Stimulated activated CD4-positive, alpha-beta T cell treated with anti-CD3 and anti-CD28 coated beads, Interleukin-4, amount 100 ng/mL, for 48 hours (primary cell): ENCODE results near the gene NBPF1.
"Not testable (repeated sequence)": the region's sequence is repeated elsewhere in the genome, so short reads cannot be mapped to it uniquely, and the experiment has no call there.

Experiments
- DNase-seq, 2 donors: peaks; one replicate each; pipeline ENCODE4 v3.0.0-alpha.2; 2020; ENCODE audit warnings: low read depth in 2 of 2

Gene NBPF1

DNA sequence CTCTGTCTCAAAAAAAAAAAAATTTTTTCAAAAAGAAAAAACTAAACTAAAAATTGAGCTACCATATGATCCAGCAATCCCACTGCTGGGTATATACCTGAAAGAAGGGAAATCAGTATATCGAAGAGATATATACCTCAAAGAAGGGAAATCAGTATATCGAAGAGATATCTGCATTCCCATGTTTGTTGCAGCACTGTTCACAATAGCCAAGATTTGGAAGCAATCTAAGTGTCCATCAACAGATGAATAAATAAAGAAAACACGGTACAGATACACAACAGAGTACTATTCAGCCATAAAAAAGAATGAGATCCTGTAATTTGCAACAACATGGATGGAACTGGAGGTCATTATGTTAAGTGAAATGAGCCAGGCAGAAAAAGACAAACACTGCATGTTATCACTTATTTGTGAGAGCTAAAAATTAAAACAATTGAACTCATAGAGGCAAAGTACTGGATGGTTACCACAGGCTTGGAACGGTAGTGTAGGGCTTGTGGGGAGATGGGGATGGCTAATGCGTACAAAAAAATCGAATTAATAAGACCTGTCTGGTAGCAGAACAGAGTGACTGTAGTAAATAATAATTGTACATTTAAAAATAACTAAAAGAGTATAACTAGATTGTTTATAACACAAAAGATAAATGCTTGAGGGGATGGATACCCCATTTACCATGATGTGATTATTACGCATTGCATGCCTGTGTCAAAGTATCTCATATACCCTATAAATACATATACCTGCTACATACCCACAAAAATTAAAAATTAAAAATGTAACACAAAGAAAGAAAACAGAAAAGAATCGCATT, 28.0 kb upstream of the NBPF1 start:
- not testable (repeated sequence) for DNase-seq

DNA sequence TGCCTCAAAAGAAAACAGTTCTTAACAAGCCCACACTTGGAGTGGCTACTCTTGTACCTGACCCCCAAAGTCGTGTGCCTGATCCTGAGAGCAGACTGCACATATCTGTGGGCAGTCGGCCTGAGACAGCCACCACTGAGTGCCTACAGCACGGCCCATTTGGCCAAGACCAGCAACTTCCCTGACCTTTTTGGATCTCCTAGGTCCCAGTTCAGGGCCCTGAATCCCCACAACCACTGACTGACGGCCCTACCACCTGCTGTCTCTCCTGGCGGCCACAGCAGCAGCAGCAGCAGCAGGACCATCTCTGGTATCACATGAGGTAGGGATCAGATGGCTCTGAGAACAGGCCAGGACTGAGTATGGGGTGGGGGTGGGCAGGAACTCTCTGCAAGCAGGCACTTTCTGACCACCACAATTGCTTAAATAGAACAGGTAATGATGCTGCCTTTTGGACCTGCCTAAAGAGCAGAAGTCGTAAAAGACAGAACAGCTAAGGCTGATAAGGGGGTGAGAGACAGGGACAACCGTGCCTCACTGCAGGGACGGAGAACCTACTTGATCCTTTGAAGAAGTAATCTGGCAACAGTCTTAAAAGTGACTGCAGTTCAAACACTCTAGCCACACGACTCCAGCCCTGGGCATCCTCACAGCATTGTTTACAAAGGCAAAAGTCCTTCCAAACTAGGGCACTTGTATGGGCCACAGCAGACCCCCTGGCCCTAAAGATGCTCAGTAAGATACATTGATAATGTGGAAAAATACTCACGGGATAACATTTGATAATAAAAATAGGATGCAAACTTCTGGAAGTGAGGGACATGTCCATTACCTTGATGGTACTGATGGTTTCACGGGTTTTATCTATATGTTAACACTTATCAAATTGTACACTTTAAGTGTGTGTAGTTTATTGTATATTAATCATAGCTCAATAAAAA, 26.0 kb upstream of the NBPF1 start:
- DNase-seq, result not testable (repeated sequence)

DNA sequence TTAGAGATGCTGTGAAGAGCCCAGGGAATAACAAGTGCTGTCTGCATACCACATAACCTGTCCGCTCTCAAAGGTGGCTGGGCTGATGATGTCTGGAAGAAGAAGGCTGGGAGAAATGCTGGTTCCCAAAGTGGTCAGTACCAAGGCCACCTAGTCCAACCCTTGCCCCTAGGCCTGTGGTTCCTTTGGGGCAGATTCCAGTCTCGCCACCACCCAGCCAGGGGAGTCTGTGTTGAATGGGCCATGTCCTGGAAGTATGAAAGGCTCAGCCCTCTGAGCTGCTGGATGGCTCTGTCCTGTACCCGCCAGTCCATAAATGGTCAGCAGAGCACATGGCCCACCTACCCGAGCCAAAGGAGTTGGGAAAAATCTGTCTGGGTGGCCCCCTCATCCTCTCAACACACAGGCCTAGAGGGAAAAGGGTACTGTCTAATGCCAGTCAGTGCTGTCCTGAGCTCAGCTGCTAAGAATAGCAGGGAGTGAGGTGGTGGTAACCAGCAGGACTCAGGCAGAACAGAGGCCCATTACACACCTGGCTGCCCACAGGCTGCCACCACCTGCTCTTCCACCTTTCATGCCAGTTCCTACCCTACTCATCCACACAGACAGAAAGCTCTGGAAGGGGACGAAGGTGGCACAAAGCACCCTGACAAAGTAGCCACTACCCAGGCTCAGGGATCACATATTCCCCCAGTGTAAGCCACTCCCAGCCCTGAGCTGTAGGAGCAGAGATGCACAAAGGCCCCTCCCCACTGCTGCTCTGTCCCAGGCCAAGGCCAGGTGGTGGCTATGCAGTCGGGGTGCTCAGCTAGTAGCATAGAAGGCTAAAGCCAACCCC, 24.8 kb upstream of the NBPF1 start:
- not testable (repeated sequence) for DNase-seq

DNA sequence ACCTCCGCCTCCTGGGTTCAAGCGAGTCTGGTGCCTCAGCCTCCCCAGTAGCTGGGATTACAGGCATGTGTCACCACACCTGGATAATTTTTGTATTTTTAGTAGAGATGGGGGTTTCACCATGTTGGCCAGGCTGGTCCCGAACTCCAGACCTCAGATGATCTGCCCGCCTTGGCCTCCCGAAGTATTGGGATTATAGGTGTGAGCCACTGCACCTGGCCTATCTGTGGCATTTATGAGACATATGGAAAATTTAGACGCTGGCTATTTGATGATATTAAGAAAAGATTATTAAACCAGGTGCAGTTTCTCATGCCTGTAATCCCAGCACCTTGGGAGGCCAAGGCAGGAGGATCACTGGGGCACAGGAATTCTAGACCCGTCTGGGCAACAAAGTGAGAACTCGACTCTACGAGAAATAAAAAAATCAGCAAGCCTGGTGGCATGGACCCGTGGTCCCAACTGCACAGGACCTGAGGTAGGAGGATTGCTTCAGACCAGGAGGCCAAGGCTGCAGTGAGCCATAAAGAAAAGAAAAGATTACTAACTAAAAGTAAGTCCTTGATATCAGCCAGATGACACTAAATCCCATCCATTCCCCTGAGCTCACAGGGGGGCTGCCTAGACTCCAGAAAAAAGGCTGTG, 23.3 kb upstream of the NBPF1 start:
- not testable (repeated sequence) for DNase-seq

DNA sequence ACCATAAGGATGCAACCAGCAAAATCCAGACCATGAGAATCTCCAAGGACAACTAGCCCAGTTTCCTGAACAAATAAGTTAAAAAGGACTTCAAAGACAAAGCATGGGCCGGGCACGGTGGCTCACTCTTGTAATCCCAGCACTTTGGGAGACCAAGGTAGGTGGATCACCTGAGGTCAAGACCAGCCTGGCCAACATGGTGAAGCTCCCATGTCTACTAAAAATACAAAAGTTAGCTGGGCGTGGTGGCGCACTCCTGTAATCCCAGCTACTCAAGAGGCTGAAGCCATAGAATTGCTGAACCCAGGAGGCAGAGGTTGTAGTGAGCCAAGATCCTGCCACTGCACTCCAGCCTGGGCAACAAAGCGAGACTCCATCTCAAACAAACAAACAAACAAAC, 22.6 kb upstream of the NBPF1 start:
- not testable (repeated sequence) for DNase-seq

DNA sequence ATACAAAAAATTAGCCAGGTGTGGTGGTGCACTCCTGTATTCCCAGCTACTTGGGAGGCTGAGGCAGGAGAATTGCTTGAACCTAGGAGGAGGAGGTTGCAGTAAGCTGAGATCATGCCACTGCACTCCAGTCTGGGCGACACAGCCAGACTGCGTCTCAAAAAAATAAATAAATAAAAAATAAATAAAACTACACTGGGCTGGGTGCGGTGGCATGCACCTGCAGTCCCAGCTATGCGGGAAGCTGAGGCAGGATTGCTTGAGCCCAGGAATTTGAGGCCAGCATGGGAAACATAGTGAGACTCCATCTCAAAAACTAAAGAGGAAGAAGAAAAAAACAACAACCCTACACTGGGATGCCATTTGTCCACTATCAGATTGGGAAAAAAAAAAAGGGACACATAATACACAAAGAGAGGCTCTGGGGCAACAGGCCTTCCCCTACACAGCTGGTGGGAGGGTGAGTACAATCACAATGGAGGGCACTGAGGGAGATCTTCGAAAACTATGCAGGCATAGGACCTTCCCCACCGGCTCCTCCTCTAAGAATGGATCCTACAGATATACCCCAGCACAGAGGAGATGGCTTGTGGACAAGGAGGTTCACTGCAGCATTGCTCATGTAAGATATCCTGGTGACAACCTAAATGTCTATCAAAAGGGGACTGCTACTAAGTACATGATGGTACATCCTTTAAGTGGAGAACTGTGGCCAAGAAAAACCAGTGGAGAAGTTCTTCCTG, 20.3 kb upstream of the NBPF1 start:
- not testable (repeated sequence) for DNase-seq

DNA sequence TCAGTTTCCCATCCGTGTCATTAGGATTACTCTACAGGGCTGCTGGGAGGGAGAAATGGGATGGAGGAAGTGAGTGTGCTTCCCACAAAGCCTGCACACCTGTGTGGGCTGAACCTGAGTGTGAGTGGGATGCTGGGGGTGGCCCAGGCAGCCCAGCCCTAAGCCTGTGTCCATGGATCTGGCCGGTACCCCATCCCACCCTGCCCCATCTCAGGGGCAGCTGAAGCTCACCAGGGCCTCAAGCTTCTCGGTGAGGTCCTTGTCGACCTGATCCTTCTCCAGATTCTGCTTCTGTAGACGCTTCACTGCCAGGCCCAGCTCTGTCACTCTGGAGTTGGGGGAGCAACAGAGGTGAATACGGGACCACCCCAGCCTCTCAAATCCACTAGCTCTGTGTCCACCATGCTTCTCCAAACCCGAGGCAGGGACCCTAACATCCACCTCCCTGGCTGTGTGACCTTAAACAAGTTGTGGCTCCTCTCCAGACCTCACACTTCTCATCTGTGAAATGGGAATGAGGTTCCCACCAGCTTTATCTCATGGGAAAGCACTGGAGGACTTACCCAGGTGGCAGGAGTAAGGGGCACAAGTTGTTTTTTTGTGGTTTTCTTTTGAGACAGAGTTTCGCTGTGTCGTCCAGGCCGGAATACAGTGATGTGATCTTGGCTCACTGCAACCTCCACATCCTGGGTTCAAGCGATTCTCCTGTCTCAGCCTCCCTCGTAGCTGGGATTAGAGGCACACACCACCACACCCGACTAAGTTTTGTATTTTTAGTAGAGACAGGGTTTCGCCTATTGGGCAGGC, 18.9 kb upstream of the NBPF1 start:
- not testable (repeated sequence) for DNase-seq

DNA sequence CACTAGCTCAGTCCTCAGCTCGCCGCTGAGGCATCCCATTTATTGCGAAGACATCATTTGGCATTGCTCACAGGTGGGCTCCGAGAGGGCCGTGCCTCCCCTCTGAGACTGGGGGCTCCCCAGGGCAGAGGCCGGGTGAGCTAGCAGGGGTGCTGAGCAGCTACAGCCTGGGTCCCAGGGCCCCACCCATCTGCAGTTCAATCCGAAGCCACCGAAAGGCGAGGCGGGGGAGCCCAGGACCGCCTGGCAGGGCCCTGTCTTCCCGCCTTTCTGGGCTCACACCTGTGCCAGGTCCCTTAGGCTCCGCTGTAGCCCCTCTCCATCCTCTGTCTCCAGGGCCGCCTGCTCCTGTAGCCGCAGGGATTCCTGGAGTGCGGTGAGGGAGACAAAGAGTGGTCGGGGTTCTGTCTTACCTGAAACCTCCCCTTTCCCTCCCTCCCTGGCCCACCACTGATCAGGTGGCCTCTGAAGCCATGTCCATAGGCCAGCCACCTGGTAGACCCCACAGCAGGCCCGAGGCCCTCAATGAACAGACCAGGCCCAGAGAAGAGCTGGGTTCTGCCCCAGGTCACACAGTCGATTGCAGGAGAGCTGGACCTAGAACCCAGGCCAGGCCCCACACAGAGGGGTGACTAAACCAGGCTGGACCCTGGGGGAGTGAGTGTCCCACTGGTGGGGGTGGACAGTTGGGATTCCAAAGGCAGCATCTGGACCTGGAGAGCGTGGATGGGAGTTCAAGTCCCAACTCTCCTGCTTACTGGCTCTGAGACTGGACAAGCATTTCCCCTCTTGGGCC, 18.1 kb upstream of the NBPF1 start:
- no peak for DNase-seq

DNA sequence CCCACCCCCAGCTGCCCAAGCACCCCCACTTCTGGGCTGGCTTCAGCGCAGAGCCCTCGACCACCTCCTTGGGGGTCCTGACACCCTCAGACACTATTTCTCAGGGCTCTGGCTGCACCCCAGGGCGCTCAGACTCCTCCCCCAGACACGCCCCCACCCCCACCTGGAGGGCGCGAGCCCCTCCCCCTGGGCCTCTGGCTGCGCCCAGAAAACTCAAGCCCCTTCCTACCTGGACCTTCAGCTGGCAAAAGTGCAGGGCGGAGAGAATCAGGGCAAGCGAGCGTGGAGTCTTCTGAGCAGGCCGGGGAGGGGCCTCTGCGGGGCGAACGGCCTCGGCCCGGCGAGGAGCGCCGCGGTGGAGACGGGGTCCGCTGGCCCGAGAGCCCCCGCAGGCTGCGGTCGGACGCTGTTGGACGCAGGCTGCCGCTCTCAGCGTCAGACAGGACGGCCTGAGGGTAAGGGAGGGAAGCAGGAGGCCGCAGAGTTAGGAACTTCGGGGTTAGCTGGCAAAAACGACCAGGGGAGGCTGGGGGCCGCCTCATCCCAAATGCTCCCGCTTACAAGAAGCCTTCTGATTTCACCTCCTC, 17.4 kb upstream of the NBPF1 start:
- no peak for DNase-seq

DNA sequence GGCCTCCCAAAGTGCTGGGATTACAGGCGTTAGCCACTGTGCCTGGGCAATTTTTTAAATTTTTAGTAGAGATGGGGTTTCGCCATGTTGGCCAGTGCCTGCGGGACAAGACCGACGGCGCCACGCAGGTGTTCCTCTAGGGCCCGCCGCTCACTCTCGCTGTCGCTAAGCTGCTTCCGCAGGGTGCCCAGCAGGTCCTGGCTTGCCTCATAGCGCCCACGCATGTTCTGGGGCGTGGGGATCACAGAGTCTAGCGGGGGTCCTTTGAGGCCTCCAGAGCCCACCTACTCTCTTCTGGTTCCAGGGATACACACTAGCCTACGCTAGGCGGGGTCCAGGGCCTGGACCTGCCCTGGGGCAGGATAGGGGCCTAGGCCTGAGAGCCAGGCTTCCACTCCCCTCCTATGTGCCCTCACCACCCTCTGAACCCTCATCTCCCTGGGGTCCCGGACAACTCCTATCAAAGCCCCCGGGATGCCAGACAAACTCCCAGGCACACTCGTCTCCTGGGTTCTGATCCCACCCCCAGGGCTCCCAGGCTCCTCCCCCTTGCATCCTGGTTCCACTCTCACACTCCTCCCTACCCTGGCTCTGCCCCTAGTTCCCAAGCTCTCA, 16.7 kb upstream of the NBPF1 start:
- DNase-seq, result not testable (repeated sequence)

DNA sequence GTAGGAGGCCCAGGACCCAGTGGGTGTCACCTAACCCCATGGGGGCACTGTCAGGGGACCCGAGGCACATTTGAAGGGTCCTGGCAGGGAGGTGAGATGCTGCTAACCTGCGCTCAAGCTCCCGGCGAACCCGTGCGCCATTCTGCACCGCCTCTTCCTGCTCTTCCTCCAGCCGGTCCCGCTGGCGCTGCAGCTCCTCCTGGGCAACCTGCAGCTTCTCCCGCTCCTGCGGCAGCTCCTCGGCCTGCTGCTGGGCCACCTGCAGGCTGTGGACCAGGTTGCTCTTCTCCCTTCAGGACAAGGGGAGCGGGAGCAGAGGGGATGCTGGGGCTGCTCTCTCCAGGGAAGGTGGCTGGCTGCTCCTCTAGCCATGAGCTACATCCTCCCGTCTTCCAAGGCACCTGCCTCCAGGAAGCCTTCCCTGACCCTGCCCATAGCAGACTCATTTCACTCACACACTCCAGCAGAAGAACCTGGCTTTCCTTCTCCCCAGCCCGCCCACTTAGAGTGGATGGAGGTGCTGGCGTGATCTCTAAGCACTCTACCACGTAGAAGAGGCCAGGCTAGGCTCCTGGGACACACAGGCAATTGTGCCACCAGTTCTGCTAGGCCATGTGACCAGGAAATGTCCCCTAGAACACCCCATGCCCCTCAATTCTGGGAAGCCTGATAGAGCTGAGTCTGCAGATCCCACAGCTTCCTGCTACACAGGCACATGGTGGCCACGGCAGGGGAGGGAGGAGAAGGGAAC, 15.2 kb upstream of the NBPF1 start:
- no peak for DNase-seq

DNA sequence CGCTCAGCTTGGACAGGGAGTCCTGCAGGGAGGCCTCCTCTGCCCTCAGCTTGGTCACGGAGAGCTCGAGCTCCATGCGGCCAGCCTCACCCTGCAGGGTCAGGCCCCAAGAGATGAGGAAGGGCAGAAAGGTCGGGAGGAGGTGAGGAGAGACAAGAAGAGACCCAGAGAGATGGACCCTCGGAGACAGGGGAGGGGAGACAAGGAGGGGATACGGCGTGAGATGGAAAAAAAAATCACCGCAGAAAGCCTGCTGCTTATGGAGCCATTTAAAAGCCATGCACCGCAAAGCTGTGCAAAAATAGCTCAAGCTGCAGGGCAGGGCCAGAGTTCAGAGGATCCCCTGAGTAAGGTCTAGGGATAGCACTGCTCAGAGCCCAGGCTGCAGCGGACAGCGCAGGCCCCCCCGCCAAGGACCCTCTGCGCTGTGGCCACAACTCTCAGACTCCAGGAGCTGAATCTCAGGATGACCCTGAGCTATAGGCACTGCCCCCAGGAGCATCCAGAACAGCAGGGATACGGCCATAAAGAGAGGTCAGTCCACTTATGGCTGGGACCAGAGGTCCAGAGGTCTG, 13.1 kb upstream of the NBPF1 start:
- not testable (repeated sequence) for DNase-seq

DNA sequence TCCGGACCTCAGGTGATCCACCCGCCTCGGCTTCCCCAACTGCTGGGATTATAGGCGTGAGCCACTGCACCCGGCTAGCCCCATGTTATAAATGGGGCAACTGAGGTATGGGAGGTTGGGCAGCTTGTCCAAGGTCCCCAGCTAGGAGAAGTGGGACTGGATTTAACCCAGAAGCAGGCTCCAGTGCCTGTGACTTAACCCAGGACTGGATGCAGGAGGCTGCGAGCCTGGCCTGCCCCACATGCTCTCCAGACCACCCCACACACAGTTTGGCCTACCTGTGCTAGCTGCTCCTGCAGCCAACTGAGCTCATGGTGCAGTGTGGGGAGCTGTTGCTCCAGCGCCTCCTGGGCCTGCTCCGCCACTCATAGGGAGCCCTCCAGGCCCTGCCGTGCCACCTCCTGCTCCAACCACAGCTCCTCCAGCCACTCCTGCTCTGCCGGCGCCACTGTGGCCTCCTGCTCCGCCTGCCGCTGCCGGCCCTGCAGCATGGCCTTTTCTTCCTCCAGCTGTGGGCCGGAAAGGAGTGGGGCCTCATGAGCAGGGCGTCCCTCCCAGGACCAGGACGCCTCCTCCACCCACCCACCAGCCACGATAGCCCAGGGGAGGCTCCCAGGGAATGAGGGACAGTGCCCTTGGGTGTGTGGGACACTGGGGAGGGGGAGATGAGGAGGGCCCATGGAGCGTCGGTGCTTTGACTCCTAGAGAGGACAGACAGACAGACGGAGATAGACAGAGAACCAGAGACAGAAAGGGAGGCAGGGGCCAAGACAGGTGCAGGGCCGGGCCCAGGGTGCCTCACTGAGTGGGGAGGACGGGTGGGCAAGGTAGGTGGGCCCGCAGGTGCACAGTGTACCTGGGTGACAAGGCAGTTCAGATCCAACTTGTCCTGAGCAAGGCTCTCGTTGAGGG, 12.4 kb upstream of the NBPF1 start:
- no peak for DNase-seq

DNA sequence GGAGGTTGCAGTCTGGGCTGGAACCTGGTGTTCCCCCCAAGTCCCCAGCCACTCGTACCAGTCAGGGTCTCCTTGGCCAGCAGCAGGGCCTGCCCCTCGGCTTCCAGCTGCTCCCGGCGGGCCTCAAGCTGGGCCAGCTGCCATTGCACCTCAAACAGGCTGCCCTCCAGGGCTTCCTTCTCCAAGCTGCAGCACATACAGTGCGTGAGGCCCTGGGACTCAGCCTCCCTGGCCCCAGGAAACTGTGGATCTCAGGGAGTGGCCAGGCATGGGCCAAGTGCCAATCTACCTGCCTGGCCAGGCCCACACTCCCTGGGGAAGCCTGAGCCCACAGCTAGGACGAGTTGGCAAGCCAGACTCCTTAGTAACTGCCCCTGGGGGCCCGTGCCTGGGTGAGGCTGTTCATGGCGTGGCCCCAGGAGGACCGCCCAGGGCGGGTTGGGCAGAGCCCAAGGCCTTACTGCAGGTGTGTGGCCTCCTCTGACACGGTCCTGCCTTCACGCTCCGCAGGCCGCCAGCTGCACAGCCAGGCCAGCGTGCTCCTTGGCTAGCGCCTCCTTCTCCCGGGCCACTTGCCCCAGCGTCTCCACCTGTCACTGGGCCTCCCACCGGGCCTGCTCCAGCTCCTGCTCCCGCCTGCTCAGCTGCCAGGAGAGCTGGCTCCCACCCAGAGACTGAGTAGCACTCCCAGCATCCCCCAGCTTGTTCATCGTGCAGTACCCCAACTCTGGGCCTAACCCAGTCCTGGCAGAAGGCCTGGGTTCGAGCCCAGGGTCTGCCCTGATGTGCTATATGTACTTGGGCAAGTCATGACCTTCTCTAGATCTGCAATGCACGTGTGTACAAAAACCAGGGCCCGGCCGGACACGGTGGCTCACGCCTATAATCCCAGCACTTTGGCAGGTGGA, 10.7 kb upstream of the NBPF1 start:
- DNase-seq, result not testable (repeated sequence)

DNA sequence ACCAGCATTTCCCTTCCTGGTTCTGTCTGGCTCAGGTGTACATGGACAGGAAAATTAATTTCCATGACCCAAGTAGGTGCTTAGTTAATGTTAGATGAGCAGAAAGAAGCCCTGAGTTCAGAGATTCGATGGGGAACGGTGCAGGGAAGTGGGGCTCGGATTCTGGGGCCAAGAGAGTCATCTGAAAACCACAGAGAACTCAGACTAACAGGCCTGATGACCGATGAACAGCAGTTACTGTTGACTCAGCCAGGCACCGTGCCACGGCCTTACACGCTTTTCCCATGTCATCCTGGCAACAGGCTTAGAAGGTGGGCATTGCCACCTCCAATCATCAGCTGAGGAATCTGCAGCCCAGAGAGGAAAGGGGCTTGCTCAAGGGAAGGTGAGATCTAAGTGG, 10.0 kb upstream of the NBPF1 start:
- DNase-seq, result not testable (repeated sequence)
